Measurements from ENCODE around the gene SUDS3.

Gene SUDS3, protein sequence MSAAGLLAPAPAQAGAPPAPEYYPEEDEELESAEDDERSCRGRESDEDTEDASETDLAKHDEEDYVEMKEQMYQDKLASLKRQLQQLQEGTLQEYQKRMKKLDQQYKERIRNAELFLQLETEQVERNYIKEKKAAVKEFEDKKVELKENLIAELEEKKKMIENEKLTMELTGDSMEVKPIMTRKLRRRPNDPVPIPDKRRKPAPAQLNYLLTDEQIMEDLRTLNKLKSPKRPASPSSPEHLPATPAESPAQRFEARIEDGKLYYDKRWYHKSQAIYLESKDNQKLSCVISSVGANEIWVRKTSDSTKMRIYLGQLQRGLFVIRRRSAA

DNA sequence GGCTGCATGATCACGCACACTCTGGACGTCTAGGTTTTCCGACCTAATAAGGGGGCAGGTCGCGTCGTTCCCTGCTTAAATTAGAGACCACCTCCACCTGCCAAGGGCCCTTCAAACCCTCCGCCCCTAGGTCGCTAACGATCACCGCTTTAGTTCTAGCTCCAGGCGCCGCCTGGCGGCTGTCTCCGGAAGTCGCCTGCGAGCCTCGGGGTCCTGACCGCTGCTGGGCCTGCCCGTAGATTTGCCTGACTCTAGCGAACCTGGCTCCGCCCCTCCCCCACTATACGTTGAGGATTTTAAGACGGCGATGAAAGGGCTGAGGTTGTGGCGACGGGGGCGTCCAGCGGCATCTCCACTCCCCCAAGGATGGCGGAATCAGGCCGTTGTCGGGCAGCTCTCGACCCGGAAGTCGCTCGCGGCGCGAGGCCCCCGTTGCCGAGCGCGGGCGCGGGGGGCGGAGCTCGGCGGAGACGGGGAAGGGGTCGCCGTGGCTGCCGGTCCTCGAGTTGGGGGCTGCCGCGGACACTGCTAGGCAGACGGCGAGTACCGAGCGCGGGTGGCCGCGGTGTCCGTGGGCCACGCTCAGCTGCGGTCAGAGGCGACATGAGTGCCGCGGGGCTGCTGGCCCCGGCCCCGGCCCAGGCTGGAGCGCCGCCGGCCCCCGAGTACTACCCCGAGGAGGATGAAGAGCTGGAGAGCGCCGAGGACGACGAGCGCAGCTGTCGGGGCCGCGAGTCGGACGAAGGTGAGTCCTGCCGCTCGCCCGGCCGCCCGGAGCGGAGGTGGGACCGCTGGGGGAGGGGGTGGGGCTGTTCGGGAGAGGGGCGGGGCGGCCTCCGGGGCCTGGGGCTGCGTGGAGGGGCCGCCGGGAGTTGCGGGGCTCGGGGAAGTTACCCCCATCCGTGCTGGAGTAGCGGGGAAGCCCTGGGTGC, at the start of gene SUDS3:
Gene SUDS3 (plus strand): TSS at position 467 of the 932 bp plus-strand sequence. CDS start 137 bp downstream, at position 604.
- TF ChIP-seq, protein P1, sequence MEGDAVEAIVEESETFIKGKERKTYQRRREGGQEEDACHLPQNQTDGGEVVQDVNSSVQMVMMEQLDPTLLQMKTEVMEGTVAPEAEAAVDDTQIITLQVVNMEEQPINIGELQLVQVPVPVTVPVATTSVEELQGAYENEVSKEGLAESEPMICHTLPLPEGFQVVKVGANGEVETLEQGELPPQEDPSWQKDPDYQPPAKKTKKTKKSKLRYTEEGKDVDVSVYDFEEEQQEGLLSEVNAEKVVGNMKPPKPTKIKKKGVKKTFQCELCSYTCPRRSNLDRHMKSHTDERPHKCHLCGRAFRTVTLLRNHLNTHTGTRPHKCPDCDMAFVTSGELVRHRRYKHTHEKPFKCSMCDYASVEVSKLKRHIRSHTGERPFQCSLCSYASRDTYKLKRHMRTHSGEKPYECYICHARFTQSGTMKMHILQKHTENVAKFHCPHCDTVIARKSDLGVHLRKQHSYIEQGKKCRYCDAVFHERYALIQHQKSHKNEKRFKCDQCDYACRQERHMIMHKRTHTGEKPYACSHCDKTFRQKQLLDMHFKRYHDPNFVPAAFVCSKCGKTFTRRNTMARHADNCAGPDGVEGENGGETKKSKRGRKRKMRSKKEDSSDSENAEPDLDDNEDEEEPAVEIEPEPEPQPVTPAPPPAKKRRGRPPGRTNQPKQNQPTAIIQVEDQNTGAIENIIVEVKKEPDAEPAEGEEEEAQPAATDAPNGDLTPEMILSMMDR (IDR thresholded peaks at IDR 0.05; ENCODE audit: low read length), result peak; percentile 87
- no peak for TF ChIP-seq EZH2 (IDR thresholded peaks at IDR 0.05; ENCODE audit: borderline replicate concordance, low read length)
- H3K79me2 ChIP-seq (ENCODE audit: insufficient read depth, low read length), result peaks cover 10% of the 10 kb centered on the region; the same call in 1 of the 2 replicates

DNA sequence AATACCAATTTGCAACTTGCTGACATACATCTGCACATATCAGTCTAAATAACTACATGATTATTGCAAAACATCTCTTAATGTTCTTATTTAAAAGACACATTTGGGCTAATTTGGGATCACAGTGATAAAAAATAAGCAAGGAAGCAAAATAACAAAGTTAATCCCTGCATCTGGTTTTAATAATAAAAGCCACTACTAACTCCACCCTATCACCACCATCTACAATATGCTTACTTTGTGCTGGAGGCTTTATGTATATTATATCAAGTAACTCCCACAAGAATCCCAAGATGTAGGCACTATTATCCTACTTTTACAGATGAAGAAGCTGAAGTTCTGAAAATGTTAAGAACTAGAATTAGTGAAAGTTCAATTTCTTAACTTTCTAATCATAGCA, 49.4 kb upstream of the SUDS3 start:
- Histone ChIP-seq H3K4me1 (ENCODE audit: insufficient read depth, low read length, severe bottlenecking) (peaks cover 19% of the 10 kb centered on the region), H3K36me3 (ENCODE audit: insufficient read depth, low read length) (peaks cover 13% of the 10 kb centered on the region), H3F3A (ENCODE audit: insufficient read depth, low read length) (no peaks in the 10 kb centered on the region), H3K9me2 (ENCODE audit: low read depth, low read length) (no peaks in the 10 kb centered on the region), H3K4me2 (ENCODE audit: low read length) (no peak overlapping the region), H3K27ac (ENCODE audit: low read depth, low read length, poor library complexity, severe bottlenecking) (no peak overlapping the region), H2AFZ (ENCODE audit: low read length) (no peak overlapping the region), H3K9me3 (ENCODE audit: low read length) (0 out of 2 replicates have a peak, but pooled peaks cover 6% of the 10 kb centered on the region), H3K27me3 (ENCODE audit: insufficient read depth, low read length) (no peaks in the 10 kb centered on the region), H3K4me3 (ENCODE audit: low read depth, low read length, poor library complexity, severe bottlenecking) (no peak overlapping the region), H4K20me1 (ENCODE audit: insufficient read depth, low read length) (no peaks in the 10 kb centered on the region), H3K79me2 (ENCODE audit: insufficient read depth, low read length) (peaks cover 42% of the 10 kb centered on the region), H3K9ac (ENCODE audit: low read length) (no peak overlapping the region)
- TF ChIP-seq EZH2 (IDR thresholded peaks at IDR 0.05; ENCODE audit: borderline replicate concordance, low read length), result no peak
- TF ChIP-seq, protein P1 (IDR thresholded peaks at IDR 0.05; ENCODE audit: low read length), result no peak

More for the DNA sequence above, at the start of gene SUDS3:
- H3K9ac ChIP-seq (ENCODE audit: low read length), result peak within 1 kb of the TSS; percentile 86
- H3K9me2 ChIP-seq (ENCODE audit: low read depth, low read length), result no peaks in the 10 kb centered on the region
- H3K4me3 ChIP-seq (ENCODE audit: low read depth, low read length, poor library complexity, severe bottlenecking), result peak within 1 kb of the TSS; percentile 86
- no peaks in the 10 kb centered on the region for H3K27me3 ChIP-seq (ENCODE audit: insufficient read depth, low read length)
- H3K4me2 ChIP-seq (ENCODE audit: low read length), result peak within 1 kb of the TSS; percentile 90
- H3K4me1 ChIP-seq (ENCODE audit: insufficient read depth, low read length, severe bottlenecking), result peaks cover 43% of the 10 kb centered on the region
- H4K20me1 ChIP-seq (ENCODE audit: insufficient read depth, low read length), result no peaks in the 10 kb centered on the region
- peak within 1 kb of the TSS; percentile 57 for H3K27ac ChIP-seq (ENCODE audit: low read depth, low read length, poor library complexity, severe bottlenecking)
- H2AFZ ChIP-seq (ENCODE audit: low read length), result peak within 1 kb of the TSS; percentile 49; the same call in 1 of the 2 replicates
- peaks cover 22% of the 10 kb centered on the region; the same call in 1 of the 2 replicates for H3K36me3 ChIP-seq (ENCODE audit: insufficient read depth, low read length)
- H3K9me3 ChIP-seq (ENCODE audit: low read length), result no peaks in the 10 kb centered on the region
- no peaks in the 10 kb centered on the region for H3F3A ChIP-seq (ENCODE audit: insufficient read depth, low read length)

DNA sequence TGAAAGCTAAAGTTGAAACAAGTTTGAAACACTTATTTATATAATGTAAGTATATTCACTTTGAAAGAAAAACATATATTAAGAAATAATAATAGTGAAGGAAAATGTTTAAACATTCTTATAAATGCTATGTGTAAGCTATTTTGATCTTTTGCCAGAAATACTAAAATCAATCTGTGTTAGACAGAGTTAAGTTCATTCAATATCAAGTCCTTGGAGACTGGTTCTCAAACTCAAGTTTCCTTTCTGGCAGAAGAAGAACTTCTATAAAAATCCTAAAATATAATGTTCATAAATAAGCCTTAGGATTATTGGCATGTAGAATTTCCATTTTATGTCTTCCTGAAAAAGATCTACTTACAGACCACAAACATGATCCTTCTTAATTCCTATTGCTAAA, 49.0 kb upstream of the SUDS3 start:
- H3K79me2 ChIP-seq (ENCODE audit: insufficient read depth, low read length), result peaks cover 46% of the 10 kb centered on the region
- 0 out of 2 replicates have a peak, but pooled peaks cover 6% of the 10 kb centered on the region for H3K9me3 ChIP-seq (ENCODE audit: low read length)
- no peak overlapping the region for H3K9ac ChIP-seq (ENCODE audit: low read length)
- H4K20me1 ChIP-seq (ENCODE audit: insufficient read depth, low read length), result no peaks in the 10 kb centered on the region
- no peaks in the 10 kb centered on the region for H3K9me2 ChIP-seq (ENCODE audit: low read depth, low read length)
- no peak overlapping the region for H3K27ac ChIP-seq (ENCODE audit: low read depth, low read length, poor library complexity, severe bottlenecking)
- H3K4me3 ChIP-seq (ENCODE audit: low read depth, low read length, poor library complexity, severe bottlenecking), result no peak overlapping the region
- no peak overlapping the region for H2AFZ ChIP-seq (ENCODE audit: low read length)
- H3K4me2 ChIP-seq (ENCODE audit: low read length), result no peak overlapping the region
- peaks cover 13% of the 10 kb centered on the region for H3K36me3 ChIP-seq (ENCODE audit: insufficient read depth, low read length)
- TF ChIP-seq, protein P1 (IDR thresholded peaks at IDR 0.05; ENCODE audit: low read length), result no peak
- TF ChIP-seq EZH2 (IDR thresholded peaks at IDR 0.05; ENCODE audit: borderline replicate concordance, low read length), result no peak
- no peaks in the 10 kb centered on the region for H3K27me3 ChIP-seq (ENCODE audit: insufficient read depth, low read length)
- peaks cover 20% of the 10 kb centered on the region for H3K4me1 ChIP-seq (ENCODE audit: insufficient read depth, low read length, severe bottlenecking)
- H3F3A ChIP-seq (ENCODE audit: insufficient read depth, low read length), result no peaks in the 10 kb centered on the region

Measured in OCI-LY1 (cell line).